GM08714 (cell line): ENCODE data around the gene YPEL1.
"Not testable (repeated sequence)": the region's sequence is repeated elsewhere in the genome, so short reads cannot be mapped to it uniquely, and the experiment has no call there.

ENCODE experiments used
- H3K4me3 ChIP-seq: fragments of 200-500 bp; sonication (Bioruptor generic); 2 replicates; pipeline ENCODE4 v1.5.1; 2014; ENCODE audit warnings: mild to moderate bottlenecking, low read length, inconsistent platforms
- ZNF274 ChIP-seq: IDR thresholded peaks from 2 replicates; pipeline ENCODE4 v1.6.1; 2012; ENCODE audit warnings: mild to moderate bottlenecking, low read depth, low read length

The YPEL1 gene

GRCh38 chr22:21681566-21682370 is 53.8 kb downstream of the YPEL1 start:
- no peak overlapping the region for H3K4me3 ChIP-seq
- no peak for TF ChIP-seq ZNF274

GRCh38 chr22:21680830-21681565 is 54.6 kb downstream of the YPEL1 start:
- TF ChIP-seq ZNF274: no peak
- H3K4me3 ChIP-seq: no peak overlapping the region

GRCh38 chr22:21679383-21679782 is 56.2 kb downstream of the YPEL1 start:
- H3K4me3 ChIP-seq: no peak overlapping the region
- TF ChIP-seq ZNF274: no peak

- H3K4me3 ChIP-seq: not testable (repeated sequence)
These were observed 56.8 kb downstream of the YPEL1 start for GRCh38 chr22:21678842-21679241.

DNA sequence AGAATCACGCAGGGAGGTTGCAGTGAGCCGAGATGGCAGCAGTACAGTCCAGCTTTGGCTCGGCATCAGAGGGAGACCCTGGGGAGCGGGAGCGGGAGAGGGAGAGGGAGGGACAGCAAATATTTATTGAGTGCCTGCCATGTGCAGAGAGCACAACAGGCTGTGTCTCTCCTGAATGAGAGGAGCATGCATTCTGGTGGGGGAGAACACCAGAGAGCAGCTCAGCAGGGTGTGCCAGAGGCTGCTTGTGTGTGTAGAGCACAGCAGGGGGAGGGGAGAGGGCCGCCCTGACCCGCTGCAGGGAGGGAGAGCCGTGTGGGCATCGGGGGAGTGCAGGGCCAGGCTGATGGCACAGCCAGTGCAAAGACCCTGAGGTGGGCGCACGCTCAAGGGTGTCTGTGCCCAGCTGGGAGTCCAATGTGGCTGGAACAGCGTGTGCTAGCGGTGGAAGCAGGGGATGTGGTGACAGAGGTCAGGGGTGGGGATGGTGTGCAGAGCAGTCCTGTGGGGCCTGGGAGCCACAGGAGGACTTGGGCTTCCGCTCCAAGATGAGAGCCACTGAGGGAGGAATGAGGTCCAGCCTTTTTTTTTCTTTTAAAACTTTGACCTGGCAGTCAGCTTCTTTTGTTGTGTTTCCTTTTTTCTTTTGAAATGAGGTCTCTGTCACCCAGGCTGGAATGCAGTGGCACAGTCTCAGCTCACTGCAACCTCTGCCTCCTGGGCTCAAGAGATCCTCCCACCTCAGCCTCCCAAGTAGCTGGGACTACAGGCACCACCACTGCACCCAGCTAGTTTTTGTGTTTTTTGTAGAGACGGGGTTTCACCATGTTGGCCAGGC is 57.8 kb downstream of the YPEL1 start:
- no peak overlapping the region for H3K4me3 ChIP-seq
- no peak for TF ChIP-seq ZNF274

DNA sequence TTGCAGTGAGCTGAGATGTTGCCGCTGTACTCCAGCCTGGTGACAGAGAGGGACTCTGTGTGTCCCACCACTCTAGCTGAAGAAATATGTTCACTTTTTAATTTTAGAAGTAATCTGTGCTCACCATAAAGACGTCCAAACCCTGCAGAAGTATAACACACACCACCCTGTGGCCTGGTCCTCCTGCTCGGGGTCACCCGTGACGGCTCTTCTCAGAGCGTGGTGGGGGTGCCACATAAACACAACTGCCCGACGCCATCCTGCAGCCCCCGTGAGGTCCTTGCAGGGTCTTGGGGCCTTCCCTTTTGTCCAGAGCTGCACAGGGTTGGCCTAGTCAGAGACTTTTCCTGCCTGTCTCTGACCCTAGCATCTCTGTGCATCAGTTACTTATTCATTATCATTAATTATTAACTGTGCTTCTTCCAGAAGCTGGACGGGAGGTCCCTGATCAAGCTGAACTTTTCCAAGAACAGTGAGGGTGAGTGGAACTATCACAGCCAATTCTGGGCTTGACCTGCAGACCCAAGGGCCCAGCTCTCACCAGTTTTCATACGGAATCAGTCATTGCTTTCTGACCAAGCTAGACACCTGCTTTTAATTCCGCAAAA is 60.9 kb downstream of the YPEL1 start:
- TF ChIP-seq ZNF274: no peak
- no peak overlapping the region for H3K4me3 ChIP-seq

DNA sequence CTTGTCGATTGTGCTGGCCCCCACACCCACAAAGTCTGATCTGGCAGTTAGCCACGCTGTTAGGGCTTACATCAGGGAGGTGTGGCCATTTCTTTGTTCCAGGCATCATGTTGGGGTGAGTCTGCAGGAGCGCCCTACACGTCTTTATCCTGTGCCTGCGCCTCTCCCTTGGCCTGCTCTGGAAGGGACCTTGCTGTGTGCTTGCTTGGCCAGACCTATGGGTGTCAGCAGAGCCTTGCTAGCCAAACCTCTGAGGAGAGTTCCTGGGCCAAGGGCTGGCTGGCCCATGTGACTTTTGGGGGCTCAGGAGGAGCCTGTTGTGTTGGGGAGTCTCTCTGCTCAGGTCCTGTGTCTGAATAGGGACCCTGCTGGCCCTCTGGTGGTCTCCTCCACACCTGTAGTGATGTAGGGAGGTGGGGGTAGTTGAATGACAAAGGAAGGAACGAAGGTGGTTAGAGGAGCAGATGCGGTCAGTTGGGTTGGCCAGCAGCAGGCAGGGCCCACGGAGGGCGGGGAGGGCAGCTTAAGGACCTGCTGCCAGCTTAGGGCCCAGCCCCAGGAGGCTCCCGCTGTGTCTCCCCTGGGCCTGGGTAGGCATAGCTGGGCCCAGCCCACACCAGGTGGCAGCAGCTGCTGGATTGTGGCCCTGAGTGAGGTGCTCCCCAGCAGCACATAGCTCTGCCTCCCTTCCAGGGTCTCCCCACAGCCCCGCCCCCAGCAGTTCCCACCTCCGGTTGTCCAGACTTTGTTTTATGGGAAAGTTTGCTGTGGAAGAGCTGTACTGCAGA is 61.9 kb downstream of the YPEL1 start:
- no peak overlapping the region for H3K4me3 ChIP-seq
- no peak for TF ChIP-seq ZNF274

DNA sequence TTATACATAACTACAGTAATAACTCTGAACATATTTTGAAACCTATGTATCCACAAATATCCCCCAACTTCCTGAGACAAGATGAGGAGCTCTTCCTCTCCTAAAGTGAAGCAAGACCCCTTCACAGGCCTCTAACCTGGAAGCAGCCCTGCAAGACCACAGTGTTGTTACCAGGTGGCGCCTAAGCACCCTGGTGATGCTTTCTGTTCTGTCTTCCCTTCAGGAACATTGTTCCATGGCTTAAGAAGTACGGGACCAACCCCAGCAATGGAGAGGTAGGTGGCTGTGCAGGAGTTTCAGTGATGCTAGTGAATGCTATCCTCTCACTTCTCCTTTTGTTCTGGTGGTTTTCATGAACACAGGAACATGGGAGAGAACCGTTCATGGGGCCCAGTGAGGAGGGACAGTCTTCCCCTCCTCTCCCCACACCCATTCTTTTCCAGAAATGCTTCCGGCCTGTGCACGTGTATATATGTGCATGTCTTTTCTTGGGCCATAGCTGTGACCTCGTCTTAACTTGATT is 63.4 kb downstream of the YPEL1 start:
- TF ChIP-seq ZNF274: no peak
- H3K4me3 ChIP-seq: no peak overlapping the region

DNA sequence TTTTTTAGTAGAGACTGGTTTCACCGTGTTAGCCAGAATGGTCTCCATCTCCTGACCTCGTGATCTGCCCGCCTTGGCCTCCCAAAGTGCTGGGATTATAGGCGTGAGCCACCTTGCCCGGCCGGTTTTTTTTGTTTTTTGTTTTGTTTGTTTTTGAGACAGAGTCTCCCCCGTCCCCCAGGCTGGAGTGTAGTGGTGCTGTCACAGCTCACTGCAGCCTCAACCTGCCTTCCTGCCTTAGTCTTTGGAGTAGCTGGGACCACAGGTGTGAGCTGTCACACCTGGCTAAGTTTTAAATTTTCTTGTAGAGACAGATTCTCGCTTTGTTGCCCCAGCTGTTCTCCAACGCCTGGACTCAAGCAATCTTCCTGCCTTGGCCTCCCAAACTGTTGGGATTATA is 66.6 kb downstream of the YPEL1 start:
- no peak overlapping the region for H3K4me3 ChIP-seq
- TF ChIP-seq ZNF274: no peak

GRCh38 chr22:21666786-21667185 is 68.8 kb downstream of the YPEL1 start:
- TF ChIP-seq ZNF274: no peak
- peak overlapping the region; percentile 74 for H3K4me3 ChIP-seq

DNA sequence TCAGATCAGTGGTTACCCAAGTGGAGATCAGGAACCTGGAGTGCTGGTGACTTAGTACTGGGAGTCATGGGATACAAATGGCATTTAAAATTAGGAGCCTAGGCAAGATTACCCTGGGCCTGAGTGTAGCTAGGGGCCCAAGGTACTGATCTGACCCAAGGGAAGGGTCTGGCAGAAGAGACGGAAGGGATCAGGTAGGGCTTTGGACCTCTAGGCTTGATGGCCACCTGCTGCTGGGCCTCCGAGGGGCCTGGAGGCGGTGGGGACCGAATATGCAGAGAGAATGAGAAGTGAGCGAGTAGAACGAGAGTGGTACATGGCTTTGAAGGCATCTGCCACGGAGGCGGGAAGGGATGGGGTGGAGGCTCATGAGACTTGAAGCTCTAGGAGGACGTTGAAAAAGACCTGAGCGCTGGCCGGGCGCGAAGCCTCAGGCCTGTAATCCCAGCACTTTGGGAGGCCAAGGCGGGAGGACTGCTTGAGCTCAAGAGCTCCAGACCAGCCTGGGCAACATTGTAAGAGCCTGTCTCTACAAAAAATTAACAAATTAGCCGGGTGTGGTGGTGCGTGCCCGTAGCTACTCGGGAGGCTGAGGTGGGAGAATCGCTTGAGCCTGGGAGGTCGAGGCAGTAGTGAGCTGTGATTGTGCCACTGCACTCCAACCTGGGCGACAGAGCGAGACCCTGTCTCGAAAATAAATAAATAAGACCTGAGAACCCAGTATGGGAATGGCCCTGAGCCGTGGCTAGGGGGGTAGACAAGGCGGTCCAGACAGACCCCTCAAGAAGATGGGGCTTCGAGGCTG is 70.3 kb downstream of the YPEL1 start:
- peak overlapping the region; percentile 74; the same call in 1 of the 2 replicates for H3K4me3 ChIP-seq
- TF ChIP-seq ZNF274: no peak

GRCh38 chr22:21663738-21664137 is 71.9 kb downstream of the YPEL1 start:
- no peak overlapping the region for H3K4me3 ChIP-seq
- no peak for TF ChIP-seq ZNF274
